NB4 (cell line): Measurements from ENCODE around the gene MMD.
"Not testable (repeated sequence)": the region's sequence is repeated elsewhere in the genome, so short reads cannot be mapped to it uniquely, and the experiment has no call there.

Source experiments
- DNase-seq: peaks from one replicate; pipeline ENCODE4 v3.0.0; 2010; ENCODE audit warnings: low read depth
- H3K4me3 ChIP-seq: one replicate; pipeline ENCODE4 v1.5.1; 2011; ENCODE audit warnings: mild to moderate bottlenecking, low read depth, low read length, moderate library complexity
- MYC ChIP-seq: IDR thresholded peaks from 2 replicates; pipeline ENCODE4 v1.6.1; 2011; ENCODE audit warnings: low read depth, low read length
- POLR2A ChIP-seq: IDR thresholded peaks from 2 replicates; pipeline ENCODE4 v1.6.1; 2011; ENCODE audit warnings: mild to moderate bottlenecking; ENCODE audit not compliant: insufficient read length; ENCODE audit errors: extremely low read depth
- TF ChIP-seq, protein P1 (sequence below): IDR thresholded peaks from 2 replicates; pipeline ENCODE4 v1.6.1; 2011; ENCODE audit warnings: low read depth, low read length
- TF ChIP-seq, protein P2 (sequence below): IDR thresholded peaks from one replicate; pipeline ENCODE4 v1.5.1; 2012; ENCODE audit warnings: low read depth, low read length

The MMD gene

DNA sequence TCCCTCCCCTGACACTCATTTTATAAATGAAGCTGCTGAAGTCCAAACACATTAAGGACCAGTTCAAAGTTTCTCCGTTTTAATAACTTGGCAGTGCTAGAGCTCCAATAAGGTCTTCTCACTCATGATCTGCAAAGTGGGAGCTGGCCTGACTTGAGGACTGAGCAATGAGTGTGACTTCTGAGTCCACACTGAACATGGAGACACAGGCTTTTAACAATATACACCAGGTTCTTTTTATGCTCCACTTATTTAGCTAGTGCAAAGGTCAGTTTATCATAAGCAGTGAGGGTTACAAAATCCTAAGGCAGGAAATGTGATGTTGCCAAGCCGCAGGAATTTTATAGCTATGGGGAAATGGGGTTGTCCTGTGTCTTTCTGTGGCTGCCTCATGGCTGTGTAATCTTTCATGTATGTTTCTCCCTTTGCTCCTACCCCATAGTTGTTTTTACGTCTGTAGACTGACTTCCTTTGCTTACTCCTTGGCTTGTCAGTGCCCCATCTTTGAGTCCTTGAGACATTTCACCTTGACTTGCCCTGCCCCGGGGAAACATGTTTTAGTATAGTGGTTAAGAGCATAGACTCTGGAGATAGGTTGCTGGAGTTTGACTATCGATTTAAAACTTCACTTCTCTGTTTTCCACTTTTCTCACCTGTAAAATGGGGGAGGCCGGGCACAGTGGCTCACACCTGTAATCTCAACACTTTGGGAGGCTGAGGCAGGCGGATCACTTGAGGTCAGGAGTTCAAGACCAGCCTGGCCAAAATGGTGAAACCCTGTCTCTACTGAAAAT, 12.2 kb upstream of the MMD start:
- no peak overlapping the region for H3K4me3 ChIP-seq

DNA sequence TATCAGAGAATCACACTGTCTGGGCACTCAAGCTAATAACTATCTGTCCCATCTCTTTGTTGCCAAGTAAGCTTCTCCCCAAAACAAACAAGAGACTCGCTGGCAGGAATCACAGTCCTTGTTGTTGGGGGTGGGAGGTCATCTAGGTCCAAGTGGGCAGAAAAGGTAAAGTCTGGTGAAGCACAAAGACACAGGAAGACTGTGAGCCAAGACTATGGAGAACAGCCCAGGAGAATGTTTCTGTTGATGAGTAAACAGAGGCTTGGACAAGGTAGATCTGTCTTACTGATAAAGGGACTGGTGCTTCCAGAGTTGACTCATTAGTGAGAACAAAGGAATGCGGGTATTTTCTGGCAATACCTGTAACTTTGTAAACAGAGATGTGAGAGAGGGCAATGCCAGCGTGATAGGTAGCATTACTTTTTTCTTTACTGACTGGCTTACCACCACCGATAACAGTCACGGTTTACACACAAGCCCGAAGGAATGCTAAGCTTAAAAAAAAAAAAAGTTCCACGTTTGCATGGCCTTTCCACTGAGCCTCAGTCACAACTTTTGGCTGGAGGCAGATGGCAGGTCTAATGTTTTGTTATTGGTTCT, 11.5 kb upstream of the MMD start:
- DNase-seq = no peak
- TF ChIP-seq MYC = no peak
- TF ChIP-seq, protein P1, sequence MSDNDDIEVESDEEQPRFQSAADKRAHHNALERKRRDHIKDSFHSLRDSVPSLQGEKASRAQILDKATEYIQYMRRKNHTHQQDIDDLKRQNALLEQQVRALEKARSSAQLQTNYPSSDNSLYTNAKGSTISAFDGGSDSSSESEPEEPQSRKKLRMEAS = no peak
- TF ChIP-seq, protein P2, sequence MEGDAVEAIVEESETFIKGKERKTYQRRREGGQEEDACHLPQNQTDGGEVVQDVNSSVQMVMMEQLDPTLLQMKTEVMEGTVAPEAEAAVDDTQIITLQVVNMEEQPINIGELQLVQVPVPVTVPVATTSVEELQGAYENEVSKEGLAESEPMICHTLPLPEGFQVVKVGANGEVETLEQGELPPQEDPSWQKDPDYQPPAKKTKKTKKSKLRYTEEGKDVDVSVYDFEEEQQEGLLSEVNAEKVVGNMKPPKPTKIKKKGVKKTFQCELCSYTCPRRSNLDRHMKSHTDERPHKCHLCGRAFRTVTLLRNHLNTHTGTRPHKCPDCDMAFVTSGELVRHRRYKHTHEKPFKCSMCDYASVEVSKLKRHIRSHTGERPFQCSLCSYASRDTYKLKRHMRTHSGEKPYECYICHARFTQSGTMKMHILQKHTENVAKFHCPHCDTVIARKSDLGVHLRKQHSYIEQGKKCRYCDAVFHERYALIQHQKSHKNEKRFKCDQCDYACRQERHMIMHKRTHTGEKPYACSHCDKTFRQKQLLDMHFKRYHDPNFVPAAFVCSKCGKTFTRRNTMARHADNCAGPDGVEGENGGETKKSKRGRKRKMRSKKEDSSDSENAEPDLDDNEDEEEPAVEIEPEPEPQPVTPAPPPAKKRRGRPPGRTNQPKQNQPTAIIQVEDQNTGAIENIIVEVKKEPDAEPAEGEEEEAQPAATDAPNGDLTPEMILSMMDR = no peak
- no peak for TF ChIP-seq POLR2A
- H3K4me3 ChIP-seq = no peak overlapping the region

More for the DNA sequence above, 12.2 kb upstream of the MMD start:
- TF ChIP-seq MYC = no peak
- no peak for TF ChIP-seq POLR2A
- TF ChIP-seq, protein P2 = no peak
- TF ChIP-seq, protein P1 = no peak; the same call in 1 of the 2 replicates
- DNase-seq = peak; percentile 54

DNA sequence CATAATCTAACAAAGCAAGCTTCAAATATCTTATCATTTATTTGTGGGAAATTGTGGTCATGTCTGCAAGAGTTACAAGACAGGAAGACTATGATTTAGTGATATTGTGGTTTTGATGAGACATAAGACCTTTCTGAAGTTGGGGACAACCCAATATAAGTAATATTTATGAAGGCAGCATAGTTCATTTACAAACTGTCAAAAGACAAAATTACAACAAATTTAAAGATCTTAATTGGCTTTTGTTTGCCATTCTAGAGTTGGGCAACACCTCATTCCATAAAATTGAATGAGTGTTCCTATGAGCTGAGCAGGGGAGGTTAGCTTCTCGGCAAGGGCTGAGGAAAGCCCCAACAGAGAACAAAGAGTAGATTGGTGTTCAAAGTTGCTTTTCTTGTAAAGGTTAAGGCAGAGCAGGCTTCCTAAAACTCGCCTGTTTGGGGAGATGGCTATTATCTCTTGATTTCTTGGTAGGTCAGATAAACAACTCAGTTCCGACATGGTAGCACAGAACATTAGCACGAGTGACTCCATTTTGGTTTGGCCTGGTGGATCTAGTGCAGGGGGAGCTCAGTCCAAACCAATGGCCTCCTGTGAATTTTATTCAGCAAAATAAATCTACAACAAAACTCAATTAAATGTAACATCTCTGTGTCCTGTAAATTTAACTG, 10.9 kb upstream of the MMD start:
- H3K4me3 ChIP-seq = no peak overlapping the region
- TF ChIP-seq, protein P2 = no peak
- TF ChIP-seq POLR2A (no peak), MYC (no peak)
- TF ChIP-seq, protein P1 = no peak
- DNase-seq = no peak

DNA sequence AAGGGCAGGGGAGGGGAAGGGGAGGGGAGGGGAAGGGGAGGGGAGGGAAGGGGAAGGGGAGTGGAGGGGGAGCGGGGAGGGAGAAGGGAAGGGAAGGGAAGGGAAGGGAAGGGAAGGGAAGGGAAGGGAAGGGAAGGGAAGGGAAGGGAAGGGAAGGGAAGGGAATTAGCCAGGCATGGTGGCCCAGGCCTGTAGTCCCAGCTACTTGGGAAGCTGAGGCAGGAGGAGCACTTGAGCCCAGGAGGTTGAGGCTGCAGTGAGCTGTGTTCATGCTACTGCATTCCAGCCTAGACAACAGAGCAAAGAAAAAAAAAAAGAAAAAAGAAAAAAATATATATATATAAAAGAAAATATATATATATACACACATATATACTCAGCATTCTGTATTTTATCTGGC, 10.3 kb upstream of the MMD start:
- H3K4me3 ChIP-seq, DNase-seq: not testable (repeated sequence)

DNA sequence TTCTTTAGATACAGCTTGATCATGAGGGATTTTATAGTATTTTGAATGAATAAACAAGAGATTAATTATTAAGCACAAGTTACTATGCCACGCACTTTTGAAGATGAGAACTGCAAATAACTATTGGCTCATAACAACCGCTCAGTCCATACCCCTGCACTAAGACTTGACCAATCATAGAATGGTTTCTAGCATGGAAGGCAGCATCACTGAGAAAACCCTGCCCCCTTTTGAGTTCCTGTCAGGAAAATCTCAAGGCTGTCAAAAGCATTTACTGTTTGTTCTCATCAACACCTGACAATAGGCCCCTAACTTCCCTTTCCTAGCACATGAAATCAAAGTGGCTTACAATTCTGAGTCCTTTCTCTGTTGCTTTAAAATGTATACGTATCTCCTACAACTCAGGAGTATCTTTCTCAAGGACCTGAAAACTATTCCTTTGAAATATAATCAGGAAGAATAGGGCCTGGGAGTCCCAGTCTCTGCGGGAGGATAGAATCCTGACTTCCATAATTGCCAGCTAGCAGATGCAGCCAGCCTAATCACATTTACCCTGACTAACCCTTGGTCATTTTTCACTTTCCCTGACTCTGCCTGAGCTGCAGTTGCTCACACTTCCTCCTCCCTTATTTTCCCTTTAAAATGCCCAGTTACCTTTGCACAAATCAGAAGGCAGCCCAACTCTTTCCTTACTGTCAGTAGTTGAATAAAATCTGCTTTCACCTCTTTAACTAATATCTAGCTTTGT, 9.1 kb upstream of the MMD start:
- no peak overlapping the region for H3K4me3 ChIP-seq
- no peak for DNase-seq
- TF ChIP-seq MYC (no peak), POLR2A (no peak)
- TF ChIP-seq, protein P1 = no peak
- TF ChIP-seq, protein P2 = no peak

DNA sequence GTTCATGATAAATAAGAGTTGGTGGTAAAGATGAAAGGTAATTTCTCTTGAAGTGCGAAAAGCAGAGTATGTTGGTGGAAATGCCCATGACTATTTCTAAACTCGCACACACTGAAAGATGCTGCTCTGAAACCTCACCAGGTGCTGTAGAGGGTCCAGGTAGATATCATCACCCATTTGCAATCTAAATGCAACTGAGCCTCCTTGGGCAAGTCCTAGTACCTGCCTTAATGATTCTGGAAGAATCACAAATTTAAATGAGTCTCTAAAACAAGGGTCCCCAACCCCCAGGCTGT, 5.9 kb upstream of the MMD start:
- TF ChIP-seq, protein P1 = no peak
- TF ChIP-seq POLR2A = no peak
- H3K4me3 ChIP-seq = no peak overlapping the region
- DNase-seq = no peak
